WTC11 (cell line): Measurements from ENCODE around the gene HELB. TPM values are rescaled to one million over a fixed set of nuclear protein-coding genes. Genes with fewer than 3 reads are reported as not detected.

Experiments
- ATAC-seq: fragments of 200-7000 bp; cut with Tn5 transposase; 2 replicates; pipeline ENCODE4 v1.10.0; 2021; ENCODE audit warnings: mild to moderate bottlenecking, moderate library complexity
- CTCF ChIA-PET: fragments of 300-600 bp; sonication (Branson Sonifier 250); formaldehyde crosslinking; loops from one replicate; lab custom pipeline; 2021; ENCODE audit warnings: antibody characterized with exemption; lab: Charles Lee
- POLR2A ChIA-PET: fragments of 350-600 bp; sonication (Branson Sonifier 250); formaldehyde crosslinking; loops from one replicate; lab custom pipeline; 2021; ENCODE audit warnings: antibody characterized with exemption; lab: Charles Lee
- DNase-seq: peaks from one replicate; pipeline ENCODE4 v3.0.0; 2021; ENCODE audit warnings: low spot score
- H3K27ac Mint-ChIP-seq: 2 replicates; pipeline ENCODE4 v1.8.0; 2021; ENCODE audit warnings: mixed read lengths
- H3K27me3 Mint-ChIP-seq: 2 replicates; pipeline ENCODE4 v1.8.0; 2021; ENCODE audit warnings: low read depth, mild to moderate bottlenecking, moderate library complexity, mixed read lengths
- H3K36me3 Mint-ChIP-seq: 2 replicates; pipeline ENCODE4 v1.8.0; 2021; ENCODE audit warnings: mixed read lengths
- H3K4me1 Mint-ChIP-seq: 2 replicates; pipeline ENCODE4 v1.8.0; 2022; ENCODE audit warnings: mixed read lengths
- H3K4me3 Mint-ChIP-seq: 2 replicates; pipeline ENCODE4 v1.8.0; 2021; ENCODE audit warnings: mild to moderate bottlenecking, moderate library complexity, mixed read lengths
- H3K9me3 Mint-ChIP-seq: 2 replicates; pipeline ENCODE4 v1.8.0; 2021; ENCODE audit warnings: mixed read lengths
- KAT7 ChIP-seq: sonication (generic); formaldehyde crosslinking; IDR thresholded peaks from 2 replicates; pipeline ENCODE4 v1.8.1; 2023; ENCODE audit warnings: missing genetic modification reagents, mild to moderate bottlenecking, borderline replicate concordance
- TCF7 ChIP-seq: sonication (generic); formaldehyde crosslinking; IDR thresholded peaks from 2 replicates; pipeline ENCODE4 v1.8.0; 2022; ENCODE audit warnings: mild to moderate bottlenecking, low read depth, missing genetic modification reagents, moderate library complexity
- ZNF232 ChIP-seq: sonication (generic); formaldehyde crosslinking; IDR thresholded peaks from 2 replicates; pipeline ENCODE4 v1.8.0; 2022; ENCODE audit warnings: mild to moderate bottlenecking, missing genetic modification reagents
- total RNA-seq: library from RNA; stranded (reverse); gene quantifications from 3 replicates; pipeline ENCODE4 v1.2.3, GENCODE V29; 2021
- TF ChIP-seq, protein P1 (sequence below): sonication (generic); formaldehyde crosslinking; IDR thresholded peaks from 2 replicates; pipeline ENCODE4 v1.8.0; 2022; ENCODE audit warnings: mild to moderate bottlenecking, missing genetic modification reagents
- TF ChIP-seq, protein P2 (sequence below): sonication (generic); formaldehyde crosslinking; conservative IDR thresholded peaks from 2 replicates; pipeline ENCODE4 v1.8.1; 2023; ENCODE audit warnings: mild to moderate bottlenecking, low read depth, missing genetic modification reagents, moderate library complexity
- TF ChIP-seq, protein P3 (sequence below): sonication (generic); formaldehyde crosslinking; IDR thresholded peaks from 2 replicates; pipeline ENCODE4 v1.8.1; 2023; ENCODE audit warnings: mild to moderate bottlenecking, missing genetic modification reagents, moderate library complexity
- TF ChIP-seq, protein P4 (sequence below): fragments of 250-450 bp; sonication (Bioruptor Pico); IDR thresholded peaks from 2 replicates; pipeline ENCODE4 v1.9.0; 2021; ENCODE audit warnings: mild to moderate bottlenecking, borderline replicate concordance
- TF ChIP-seq, protein P5 (sequence below): sonication (generic); formaldehyde crosslinking; conservative IDR thresholded peaks from 2 replicates; pipeline ENCODE4 v1.8.1; 2022; ENCODE audit warnings: mild to moderate bottlenecking, missing genetic modification reagents
- TF ChIP-seq, protein P6 (sequence below): sonication (generic); formaldehyde crosslinking; IDR thresholded peaks from 2 replicates; pipeline ENCODE4 v1.8.1; 2023; ENCODE audit warnings: mild to moderate bottlenecking, moderate library complexity, missing genetic modification reagents
- TF ChIP-seq, protein P7 (sequence below): fragments of 250-450 bp; sonication (Bioruptor Pico); IDR thresholded peaks from 2 replicates; pipeline ENCODE4 v2.1.2; 2022; ENCODE audit warnings: mild to moderate bottlenecking, moderate library complexity
- TF ChIP-seq, protein P8 (sequence below): fragments of 250-450 bp; sonication (Bioruptor Pico); IDR thresholded peaks from 2 replicates; pipeline ENCODE4 v1.9.0; 2021; ENCODE audit warnings: mild to moderate bottlenecking

HELB gene
- total RNA-seq, 1 experiment from 2014 or later: 9.7 TPM

DNA sequence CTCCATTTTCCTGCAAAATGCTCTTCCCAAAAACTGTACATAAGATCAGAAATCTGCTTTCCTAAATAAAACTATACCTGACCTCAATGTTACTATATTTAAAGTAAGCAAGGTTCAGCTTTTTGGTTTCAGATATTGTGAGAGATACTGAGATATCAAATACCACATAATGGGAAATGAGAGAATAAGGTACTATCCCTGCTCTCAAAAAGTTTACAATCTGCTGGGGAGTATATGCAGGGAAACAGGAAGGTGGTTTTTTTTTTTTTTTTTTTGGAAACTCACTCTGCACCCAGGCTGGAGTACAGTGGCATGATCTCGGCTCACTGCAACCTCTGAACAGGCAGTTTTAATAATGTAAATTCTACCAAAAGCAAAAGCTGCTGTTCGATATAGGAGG is 49.0 kb downstream of the HELB start:
- ATAC-seq: no peak
- H3K4me3 Mint-ChIP-seq: no peak overlapping the region
- peaks cover 5% of the 10 kb centered on the region; the same call in 1 of the 2 replicates for H3K36me3 Mint-ChIP-seq
- H3K27ac Mint-ChIP-seq: no peak overlapping the region
- peaks cover 10% of the 10 kb centered on the region for H3K4me1 Mint-ChIP-seq
- CTCF ChIA-PET: interaction anchor here (1.2 kb wide), 1 partner anchor 204 kb away, joined by 7 read pairs; no protein-coding TSS in a partner anchor
- POLR2A ChIA-PET: no interaction called here
- TF ChIP-seq, protein P1, sequence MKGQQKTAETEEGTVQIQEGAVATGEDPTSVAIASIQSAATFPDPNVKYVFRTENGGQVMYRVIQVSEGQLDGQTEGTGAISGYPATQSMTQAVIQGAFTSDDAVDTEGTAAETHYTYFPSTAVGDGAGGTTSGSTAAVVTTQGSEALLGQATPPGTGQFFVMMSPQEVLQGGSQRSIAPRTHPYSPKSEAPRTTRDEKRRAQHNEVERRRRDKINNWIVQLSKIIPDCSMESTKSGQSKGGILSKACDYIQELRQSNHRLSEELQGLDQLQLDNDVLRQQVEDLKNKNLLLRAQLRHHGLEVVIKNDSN (CRISPR knock-in tag): no peak
- TF ChIP-seq, protein P2, sequence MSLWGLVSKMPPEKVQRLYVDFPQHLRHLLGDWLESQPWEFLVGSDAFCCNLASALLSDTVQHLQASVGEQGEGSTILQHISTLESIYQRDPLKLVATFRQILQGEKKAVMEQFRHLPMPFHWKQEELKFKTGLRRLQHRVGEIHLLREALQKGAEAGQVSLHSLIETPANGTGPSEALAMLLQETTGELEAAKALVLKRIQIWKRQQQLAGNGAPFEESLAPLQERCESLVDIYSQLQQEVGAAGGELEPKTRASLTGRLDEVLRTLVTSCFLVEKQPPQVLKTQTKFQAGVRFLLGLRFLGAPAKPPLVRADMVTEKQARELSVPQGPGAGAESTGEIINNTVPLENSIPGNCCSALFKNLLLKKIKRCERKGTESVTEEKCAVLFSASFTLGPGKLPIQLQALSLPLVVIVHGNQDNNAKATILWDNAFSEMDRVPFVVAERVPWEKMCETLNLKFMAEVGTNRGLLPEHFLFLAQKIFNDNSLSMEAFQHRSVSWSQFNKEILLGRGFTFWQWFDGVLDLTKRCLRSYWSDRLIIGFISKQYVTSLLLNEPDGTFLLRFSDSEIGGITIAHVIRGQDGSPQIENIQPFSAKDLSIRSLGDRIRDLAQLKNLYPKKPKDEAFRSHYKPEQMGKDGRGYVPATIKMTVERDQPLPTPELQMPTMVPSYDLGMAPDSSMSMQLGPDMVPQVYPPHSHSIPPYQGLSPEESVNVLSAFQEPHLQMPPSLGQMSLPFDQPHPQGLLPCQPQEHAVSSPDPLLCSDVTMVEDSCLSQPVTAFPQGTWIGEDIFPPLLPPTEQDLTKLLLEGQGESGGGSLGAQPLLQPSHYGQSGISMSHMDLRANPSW (CRISPR knock-in tag): no peak
- no peaks in the 10 kb centered on the region for H3K9me3 Mint-ChIP-seq
- H3K27me3 Mint-ChIP-seq: no peaks in the 10 kb centered on the region
- no peak for DNase-seq

DNA sequence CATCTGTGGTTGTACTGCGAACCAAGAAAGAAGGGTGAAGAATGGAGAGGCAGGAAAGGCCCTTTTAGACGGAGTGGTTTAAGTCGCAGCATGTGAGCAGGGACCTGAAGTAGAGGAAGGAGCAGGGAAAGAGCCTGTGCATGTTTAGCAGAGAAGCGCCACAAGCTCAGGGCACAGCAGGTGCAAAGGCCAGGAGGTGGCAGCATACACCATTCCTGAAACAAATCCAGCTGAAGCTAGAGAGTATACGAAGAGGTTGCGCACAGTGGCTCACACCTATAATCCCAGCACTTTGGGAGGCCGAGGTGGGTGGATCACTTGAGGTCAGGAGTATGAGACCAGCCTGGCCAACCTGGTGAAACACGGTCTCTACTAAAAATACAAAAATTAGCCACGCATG is 49.9 kb downstream of the HELB start:
- CTCF ChIA-PET: interaction anchor here (0.6 to 2.7 kb wide), 21 partner anchors 10 to 348 kb away, joined by 3 to 22 read pairs (median 4); no protein-coding TSS in a partner anchor
- TF ChIP-seq ZNF232 (CRISPR knock-in tag): no peak
- no peak for TF ChIP-seq TCF7 (CRISPR knock-in tag)
- TF ChIP-seq, protein P3, sequence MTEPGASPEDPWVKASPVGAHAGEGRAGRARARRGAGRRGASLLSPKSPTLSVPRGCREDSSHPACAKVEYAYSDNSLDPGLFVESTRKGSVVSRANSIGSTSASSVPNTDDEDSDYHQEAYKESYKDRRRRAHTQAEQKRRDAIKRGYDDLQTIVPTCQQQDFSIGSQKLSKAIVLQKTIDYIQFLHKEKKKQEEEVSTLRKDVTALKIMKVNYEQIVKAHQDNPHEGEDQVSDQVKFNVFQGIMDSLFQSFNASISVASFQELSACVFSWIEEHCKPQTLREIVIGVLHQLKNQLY: no peak
- TF ChIP-seq, protein P4, sequence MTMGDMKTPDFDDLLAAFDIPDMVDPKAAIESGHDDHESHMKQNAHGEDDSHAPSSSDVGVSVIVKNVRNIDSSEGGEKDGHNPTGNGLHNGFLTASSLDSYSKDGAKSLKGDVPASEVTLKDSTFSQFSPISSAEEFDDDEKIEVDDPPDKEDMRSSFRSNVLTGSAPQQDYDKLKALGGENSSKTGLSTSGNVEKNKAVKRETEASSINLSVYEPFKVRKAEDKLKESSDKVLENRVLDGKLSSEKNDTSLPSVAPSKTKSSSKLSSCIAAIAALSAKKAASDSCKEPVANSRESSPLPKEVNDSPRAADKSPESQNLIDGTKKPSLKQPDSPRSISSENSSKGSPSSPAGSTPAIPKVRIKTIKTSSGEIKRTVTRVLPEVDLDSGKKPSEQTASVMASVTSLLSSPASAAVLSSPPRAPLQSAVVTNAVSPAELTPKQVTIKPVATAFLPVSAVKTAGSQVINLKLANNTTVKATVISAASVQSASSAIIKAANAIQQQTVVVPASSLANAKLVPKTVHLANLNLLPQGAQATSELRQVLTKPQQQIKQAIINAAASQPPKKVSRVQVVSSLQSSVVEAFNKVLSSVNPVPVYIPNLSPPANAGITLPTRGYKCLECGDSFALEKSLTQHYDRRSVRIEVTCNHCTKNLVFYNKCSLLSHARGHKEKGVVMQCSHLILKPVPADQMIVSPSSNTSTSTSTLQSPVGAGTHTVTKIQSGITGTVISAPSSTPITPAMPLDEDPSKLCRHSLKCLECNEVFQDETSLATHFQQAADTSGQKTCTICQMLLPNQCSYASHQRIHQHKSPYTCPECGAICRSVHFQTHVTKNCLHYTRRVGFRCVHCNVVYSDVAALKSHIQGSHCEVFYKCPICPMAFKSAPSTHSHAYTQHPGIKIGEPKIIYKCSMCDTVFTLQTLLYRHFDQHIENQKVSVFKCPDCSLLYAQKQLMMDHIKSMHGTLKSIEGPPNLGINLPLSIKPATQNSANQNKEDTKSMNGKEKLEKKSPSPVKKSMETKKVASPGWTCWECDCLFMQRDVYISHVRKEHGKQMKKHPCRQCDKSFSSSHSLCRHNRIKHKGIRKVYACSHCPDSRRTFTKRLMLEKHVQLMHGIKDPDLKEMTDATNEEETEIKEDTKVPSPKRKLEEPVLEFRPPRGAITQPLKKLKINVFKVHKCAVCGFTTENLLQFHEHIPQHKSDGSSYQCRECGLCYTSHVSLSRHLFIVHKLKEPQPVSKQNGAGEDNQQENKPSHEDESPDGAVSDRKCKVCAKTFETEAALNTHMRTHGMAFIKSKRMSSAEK (CRISPR knock-in tag): no peak
- TF ChIP-seq, protein P5, sequence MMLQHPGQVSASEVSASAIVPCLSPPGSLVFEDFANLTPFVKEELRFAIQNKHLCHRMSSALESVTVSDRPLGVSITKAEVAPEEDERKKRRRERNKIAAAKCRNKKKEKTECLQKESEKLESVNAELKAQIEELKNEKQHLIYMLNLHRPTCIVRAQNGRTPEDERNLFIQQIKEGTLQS (CRISPR knock-in tag): no peak
- TF ChIP-seq, protein P6, sequence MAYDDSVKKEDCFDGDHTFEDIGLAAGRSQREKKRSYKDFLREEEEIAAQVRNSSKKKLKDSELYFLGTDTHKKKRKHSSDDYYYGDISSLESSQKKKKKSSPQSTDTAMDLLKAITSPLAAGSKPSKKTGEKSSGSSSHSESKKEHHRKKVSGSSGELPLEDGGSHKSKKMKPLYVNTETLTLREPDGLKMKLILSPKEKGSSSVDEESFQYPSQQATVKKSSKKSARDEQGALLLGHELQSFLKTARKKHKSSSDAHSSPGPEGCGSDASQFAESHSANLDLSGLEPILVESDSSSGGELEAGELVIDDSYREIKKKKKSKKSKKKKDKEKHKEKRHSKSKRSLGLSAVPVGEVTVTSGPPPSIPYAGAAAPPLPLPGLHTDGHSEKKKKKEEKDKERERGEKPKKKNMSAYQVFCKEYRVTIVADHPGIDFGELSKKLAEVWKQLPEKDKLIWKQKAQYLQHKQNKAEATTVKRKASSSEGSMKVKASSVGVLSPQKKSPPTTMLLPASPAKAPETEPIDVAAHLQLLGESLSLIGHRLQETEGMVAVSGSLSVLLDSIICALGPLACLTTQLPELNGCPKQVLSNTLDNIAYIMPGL (CRISPR knock-in tag): no peak
- TF ChIP-seq, protein P7, sequence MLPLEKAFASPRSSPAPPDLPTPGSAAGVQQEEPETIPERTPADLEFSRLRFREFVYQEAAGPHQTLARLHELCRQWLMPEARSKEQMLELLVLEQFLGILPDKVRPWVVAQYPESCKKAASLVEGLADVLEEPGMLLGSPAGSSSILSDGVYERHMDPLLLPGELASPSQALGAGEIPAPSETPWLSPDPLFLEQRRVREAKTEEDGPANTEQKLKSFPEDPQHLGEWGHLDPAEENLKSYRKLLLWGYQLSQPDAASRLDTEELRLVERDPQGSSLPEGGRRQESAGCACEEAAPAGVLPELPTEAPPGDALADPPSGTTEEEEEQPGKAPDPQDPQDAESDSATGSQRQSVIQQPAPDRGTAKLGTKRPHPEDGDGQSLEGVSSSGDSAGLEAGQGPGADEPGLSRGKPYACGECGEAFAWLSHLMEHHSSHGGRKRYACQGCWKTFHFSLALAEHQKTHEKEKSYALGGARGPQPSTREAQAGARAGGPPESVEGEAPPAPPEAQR (CRISPR knock-in tag): no peak
- TF ChIP-seq, protein P8, sequence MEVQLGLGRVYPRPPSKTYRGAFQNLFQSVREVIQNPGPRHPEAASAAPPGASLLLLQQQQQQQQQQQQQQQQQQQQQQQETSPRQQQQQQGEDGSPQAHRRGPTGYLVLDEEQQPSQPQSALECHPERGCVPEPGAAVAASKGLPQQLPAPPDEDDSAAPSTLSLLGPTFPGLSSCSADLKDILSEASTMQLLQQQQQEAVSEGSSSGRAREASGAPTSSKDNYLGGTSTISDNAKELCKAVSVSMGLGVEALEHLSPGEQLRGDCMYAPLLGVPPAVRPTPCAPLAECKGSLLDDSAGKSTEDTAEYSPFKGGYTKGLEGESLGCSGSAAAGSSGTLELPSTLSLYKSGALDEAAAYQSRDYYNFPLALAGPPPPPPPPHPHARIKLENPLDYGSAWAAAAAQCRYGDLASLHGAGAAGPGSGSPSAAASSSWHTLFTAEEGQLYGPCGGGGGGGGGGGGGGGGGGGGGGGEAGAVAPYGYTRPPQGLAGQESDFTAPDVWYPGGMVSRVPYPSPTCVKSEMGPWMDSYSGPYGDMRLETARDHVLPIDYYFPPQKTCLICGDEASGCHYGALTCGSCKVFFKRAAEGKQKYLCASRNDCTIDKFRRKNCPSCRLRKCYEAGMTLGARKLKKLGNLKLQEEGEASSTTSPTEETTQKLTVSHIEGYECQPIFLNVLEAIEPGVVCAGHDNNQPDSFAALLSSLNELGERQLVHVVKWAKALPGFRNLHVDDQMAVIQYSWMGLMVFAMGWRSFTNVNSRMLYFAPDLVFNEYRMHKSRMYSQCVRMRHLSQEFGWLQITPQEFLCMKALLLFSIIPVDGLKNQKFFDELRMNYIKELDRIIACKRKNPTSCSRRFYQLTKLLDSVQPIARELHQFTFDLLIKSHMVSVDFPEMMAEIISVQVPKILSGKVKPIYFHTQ (CRISPR knock-in tag): no peak
- no peak for TF ChIP-seq KAT7 (CRISPR knock-in tag)
- no peaks in the 10 kb centered on the region for H3K27me3 Mint-ChIP-seq
- peak; percentile 70 for DNase-seq
- POLR2A ChIA-PET: no interaction called here
- H3K4me3 Mint-ChIP-seq: no peak overlapping the region
- ATAC-seq: peak; percentile 93
- peaks cover 12% of the 10 kb centered on the region for H3K4me1 Mint-ChIP-seq
- no peaks in the 10 kb centered on the region for H3K9me3 Mint-ChIP-seq
- H3K36me3 Mint-ChIP-seq: peaks cover 5% of the 10 kb centered on the region; the same call in 1 of the 2 replicates
- H3K27ac Mint-ChIP-seq: peak overlapping the region; percentile 28; the same call in 1 of the 2 replicates
